ENCODE data around the gene LAMA1.

DNA sequence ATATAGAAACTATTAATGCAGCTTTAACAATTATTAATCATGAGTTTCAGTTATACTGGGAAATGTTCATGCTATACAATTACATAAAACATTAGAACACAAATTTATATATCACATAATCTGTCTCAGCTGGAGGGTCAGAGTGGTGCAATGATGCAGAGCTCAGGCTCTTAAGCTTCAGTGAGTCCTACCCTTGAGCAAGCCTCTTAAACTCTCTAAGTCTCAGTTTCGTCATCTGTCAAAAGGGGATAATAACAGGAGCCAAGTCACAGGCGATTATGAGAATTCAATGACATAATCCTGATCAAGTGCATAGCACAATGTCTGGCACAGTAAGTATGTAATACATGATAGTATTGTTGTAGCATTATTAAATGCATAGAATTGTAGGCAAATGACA lies 46.0 kb downstream of the LAMA1 start:
- TF ChIP-seq, protein P1, sequence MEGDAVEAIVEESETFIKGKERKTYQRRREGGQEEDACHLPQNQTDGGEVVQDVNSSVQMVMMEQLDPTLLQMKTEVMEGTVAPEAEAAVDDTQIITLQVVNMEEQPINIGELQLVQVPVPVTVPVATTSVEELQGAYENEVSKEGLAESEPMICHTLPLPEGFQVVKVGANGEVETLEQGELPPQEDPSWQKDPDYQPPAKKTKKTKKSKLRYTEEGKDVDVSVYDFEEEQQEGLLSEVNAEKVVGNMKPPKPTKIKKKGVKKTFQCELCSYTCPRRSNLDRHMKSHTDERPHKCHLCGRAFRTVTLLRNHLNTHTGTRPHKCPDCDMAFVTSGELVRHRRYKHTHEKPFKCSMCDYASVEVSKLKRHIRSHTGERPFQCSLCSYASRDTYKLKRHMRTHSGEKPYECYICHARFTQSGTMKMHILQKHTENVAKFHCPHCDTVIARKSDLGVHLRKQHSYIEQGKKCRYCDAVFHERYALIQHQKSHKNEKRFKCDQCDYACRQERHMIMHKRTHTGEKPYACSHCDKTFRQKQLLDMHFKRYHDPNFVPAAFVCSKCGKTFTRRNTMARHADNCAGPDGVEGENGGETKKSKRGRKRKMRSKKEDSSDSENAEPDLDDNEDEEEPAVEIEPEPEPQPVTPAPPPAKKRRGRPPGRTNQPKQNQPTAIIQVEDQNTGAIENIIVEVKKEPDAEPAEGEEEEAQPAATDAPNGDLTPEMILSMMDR (conservative IDR thresholded peaks at IDR 0.05; ENCODE audit: low read depth, low read length) = no peak
- no peak for TF ChIP-seq EZH2phosphoT487 (IDR thresholded peaks at IDR 0.05; ENCODE audit: borderline replicate concordance, low read length)
- TF ChIP-seq EZH2 (IDR thresholded peaks at IDR 0.05; ENCODE audit: low read length, unreplicated experiment) = no peak
